ENCODE results near the gene ARHGAP23.
"Not testable (repeated sequence)": the region's sequence is repeated elsewhere in the genome, so short reads cannot be mapped to it uniquely, and the experiment has no call there.

DNA sequence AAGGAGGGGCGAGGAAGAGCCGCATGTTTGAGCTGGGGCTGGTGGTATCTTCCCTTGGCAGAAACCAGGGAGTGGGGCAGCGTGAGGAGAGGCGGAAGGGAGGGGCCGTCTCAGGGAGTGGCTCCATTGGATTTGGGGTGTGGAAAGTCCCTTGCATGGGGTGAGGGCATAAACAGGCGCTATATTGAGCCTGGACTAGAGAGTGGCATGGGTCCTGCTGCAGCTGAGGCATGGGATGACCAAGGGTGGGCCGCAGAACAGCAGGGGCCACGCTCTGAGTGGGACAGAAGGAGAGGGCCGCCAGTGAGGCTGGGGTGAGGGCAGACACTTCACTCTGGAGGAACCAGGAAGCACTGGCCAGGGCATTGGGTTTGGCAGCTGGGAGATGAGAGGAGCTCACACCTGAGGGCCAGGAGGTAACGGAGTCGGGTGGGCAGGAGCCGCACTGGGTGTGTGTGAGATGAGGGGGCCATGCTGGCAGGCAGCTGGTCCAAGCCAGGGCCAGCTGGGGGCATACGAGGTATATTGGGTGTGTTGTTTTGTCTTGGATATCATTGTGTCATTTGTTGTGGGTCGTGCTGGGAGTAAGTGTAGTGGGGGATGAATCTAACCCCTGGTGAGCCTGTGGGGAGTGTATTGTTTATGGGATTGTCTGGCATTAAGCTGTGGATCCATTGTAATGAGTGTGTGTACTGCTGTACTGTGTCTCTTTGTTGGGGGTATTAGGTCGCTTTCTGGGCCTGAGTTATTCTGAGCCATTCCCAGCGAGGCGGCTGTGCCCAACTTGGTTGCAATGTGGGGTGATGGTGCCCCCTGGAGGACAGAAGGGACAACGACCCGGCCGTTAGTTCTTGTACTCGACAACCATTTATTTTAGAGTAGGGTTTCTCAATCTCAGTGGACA lies 56.2 kb downstream of the ARHGAP23 start:
- TF ChIP-seq, protein P1, sequence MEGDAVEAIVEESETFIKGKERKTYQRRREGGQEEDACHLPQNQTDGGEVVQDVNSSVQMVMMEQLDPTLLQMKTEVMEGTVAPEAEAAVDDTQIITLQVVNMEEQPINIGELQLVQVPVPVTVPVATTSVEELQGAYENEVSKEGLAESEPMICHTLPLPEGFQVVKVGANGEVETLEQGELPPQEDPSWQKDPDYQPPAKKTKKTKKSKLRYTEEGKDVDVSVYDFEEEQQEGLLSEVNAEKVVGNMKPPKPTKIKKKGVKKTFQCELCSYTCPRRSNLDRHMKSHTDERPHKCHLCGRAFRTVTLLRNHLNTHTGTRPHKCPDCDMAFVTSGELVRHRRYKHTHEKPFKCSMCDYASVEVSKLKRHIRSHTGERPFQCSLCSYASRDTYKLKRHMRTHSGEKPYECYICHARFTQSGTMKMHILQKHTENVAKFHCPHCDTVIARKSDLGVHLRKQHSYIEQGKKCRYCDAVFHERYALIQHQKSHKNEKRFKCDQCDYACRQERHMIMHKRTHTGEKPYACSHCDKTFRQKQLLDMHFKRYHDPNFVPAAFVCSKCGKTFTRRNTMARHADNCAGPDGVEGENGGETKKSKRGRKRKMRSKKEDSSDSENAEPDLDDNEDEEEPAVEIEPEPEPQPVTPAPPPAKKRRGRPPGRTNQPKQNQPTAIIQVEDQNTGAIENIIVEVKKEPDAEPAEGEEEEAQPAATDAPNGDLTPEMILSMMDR (conservative IDR thresholded peaks at IDR 0.05) = peak; percentile 83
- not testable (repeated sequence) for TF ChIP-seq EZH2 (IDR thresholded peaks at IDR 0.05; ENCODE audit: low read depth)
